GM19467 (cell line): ENCODE results near the gene SPDYE1.
A peak's percentile ranks its signal among the peaks of the same experiment; 100 is the strongest.
"Not testable (repeated sequence)": the region's sequence is repeated elsewhere in the genome, so short reads cannot be mapped to it uniquely, and the experiment has no call there.

ENCODE experiments used
- ATAC-seq: cut with Tn5 transposase; IDR thresholded peaks from one replicate; pipeline ENCODE4 v1.9.1; 2021; ENCODE audit warnings: mild to moderate bottlenecking, moderate library complexity; ENCODE audit not compliant: unreplicated experiment

SPDYE1 gene, protein sequence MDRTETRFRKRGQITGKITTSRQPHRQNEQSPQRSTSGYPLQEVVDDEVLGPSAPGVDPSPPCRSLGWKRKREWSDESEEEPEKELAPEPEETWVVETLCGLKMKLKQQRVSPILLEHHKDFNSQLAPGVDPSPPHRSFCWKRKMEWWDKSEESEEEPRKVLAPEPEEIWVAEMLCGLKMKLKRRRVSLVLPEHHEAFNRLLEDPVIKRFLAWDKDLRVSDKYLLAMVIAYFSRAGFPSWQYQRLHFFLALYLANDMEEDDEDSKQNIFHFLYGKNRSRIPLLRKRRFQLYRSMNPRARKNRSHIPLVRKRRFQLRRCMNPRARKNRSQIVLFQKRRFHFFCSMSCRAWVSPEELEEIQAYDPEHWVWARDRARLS

GRCh38 chr7:43997532-43997931 is at the start of gene SPDYE1:
Gene SPDYE1 (plus strand): TSS chr7:43997897. CDS start chr7:43999950, 2,053 bp downstream.
- ATAC-seq, result not testable (repeated sequence)

- no peak for ATAC-seq
Measured at GRCh38 chr7:43952028-43952427, 45.7 kb upstream of the SPDYE1 start.

GRCh38 chr7:43953071-43953470 is 44.6 kb upstream of the SPDYE1 start:
- ATAC-seq, result no peak

DNA sequence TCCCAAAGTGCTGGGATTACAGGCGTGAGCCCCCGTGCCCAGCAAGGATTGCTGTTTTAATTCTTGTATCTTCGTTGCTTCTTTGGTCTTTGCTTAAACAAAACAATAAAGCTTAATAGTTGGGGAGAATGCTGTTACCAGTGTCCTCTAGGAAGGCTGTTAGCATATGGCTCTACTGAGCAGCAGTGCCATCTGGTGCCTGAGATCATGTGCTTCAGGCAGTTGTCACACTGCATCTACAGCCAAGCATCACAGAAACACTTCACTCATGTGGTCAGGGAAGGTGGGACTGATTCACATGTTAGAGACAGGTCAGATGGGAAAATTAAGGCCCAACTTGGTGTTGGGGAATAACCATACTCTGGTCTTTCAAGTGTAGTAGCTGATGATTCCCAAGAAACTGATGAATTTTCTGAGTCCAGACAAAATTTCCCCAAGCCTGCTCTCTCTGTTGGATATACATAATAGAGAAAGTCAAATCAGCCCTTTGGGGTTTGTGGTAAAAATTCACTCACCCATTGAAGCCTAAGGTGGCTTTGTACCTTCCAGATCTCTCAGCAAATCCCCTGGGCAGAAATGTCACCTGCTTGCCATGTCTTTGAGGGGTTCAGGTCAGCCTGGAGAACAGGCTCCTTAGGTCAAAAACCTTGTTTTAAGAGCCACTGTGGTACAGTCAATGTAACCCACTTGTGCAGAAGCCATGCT is 43.0 kb upstream of the SPDYE1 start:
- ATAC-seq, result no peak

DNA sequence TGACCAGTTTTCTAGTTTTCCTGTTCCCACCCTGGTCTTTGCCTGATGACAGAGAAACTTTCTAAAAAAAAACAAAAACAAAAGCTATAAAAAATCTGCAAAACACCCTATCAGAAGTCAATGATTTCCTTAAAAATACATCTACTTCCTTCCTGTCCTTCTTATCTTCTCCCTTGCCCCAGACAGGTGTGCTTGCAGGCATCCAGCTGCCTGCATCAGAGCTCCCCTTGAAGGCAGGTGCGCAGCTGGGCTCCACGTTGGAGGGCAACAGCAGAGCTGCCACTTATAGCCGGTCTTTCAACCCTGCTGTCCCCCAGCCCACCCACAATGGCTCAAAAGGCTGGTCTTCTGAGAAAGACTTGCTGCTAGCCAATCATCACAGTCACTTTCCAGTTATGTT is 41.7 kb upstream of the SPDYE1 start:
- ATAC-seq, result no peak

GRCh38 chr7:43960933-43961332 is 36.8 kb upstream of the SPDYE1 start:
- ATAC-seq, result no peak

DNA sequence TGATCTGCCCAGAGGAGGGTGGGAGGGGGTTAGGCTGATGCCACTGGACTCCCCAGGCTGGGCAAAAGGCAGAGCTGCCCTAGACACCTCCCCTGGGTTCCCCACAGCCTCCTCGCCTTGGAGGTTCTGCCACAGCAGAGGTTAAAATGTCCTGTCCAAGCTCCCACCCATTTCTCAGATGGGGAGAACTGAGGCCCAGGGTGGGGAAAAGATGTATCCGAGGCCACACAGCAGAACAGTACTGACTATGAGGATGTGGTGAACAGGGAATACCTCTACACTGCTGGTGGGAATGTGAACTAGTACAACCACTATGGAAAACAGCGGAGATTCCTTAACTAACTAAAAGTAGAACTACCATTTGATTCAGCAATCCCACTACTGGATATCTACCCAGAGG is 31.3 kb upstream of the SPDYE1 start:
- not testable (repeated sequence) for ATAC-seq

- ATAC-seq, result not testable (repeated sequence)
Measured at GRCh38 chr7:43968172-43969040, 29.3 kb upstream of the SPDYE1 start.

GRCh38 chr7:43969586-43969985 is 28.1 kb upstream of the SPDYE1 start:
- not testable (repeated sequence) for ATAC-seq

DNA sequence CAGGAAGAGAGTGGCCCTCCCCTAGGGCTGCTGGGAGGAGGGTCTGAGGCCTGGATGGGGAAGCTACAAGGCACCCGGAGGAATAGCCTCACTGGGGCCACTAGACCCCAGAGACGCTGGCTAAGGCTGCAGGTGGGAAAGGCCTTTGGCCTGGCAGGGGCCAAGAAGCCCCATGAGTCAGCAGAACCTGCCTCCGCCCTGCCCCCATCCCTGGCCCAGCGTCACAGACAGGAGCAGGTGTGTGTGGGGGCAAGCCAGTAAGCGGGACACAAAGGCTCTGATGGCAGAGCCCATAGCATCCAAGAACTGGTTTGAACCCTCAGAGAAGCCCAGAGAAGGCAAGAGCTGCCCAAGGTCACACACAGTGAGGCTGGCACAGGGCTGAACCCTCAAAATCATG is 27.0 kb upstream of the SPDYE1 start:
- not testable (repeated sequence) for ATAC-seq

- not testable (repeated sequence) for ATAC-seq
Measured at GRCh38 chr7:43974033-43974573, 23.6 kb upstream of the SPDYE1 start.

- not testable (repeated sequence) for ATAC-seq
Measured at GRCh38 chr7:43974725-43975482, 22.8 kb upstream of the SPDYE1 start.

- ATAC-seq, result no peak
Measured at GRCh38 chr7:43977525-43977924, 20.2 kb upstream of the SPDYE1 start.

DNA sequence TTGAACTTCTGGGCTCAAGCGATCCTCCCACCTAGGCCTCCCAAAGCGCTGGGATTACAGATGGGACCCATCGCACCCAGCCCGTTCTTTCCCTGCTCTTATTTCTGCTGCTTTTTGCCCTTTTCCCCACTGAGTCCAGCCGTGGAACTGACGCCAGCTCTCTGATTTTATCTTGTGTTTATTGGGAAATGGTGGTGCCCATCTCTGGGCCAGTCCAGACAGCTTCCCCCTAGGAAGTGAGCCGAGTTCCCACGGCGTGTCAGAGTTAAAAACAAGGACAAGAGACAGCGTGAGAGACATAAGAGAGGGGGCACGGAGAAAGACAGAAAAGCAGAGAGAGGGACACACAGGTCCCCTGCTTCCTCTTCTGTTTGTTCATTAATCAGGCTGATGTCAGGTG is 19.6 kb upstream of the SPDYE1 start:
- not testable (repeated sequence) for ATAC-seq

GRCh38 chr7:43982848-43983247 is 14.8 kb upstream of the SPDYE1 start:
- not testable (repeated sequence) for ATAC-seq

- not testable (repeated sequence) for ATAC-seq
Measured at GRCh38 chr7:43983736-43984135, 14.0 kb upstream of the SPDYE1 start.

DNA sequence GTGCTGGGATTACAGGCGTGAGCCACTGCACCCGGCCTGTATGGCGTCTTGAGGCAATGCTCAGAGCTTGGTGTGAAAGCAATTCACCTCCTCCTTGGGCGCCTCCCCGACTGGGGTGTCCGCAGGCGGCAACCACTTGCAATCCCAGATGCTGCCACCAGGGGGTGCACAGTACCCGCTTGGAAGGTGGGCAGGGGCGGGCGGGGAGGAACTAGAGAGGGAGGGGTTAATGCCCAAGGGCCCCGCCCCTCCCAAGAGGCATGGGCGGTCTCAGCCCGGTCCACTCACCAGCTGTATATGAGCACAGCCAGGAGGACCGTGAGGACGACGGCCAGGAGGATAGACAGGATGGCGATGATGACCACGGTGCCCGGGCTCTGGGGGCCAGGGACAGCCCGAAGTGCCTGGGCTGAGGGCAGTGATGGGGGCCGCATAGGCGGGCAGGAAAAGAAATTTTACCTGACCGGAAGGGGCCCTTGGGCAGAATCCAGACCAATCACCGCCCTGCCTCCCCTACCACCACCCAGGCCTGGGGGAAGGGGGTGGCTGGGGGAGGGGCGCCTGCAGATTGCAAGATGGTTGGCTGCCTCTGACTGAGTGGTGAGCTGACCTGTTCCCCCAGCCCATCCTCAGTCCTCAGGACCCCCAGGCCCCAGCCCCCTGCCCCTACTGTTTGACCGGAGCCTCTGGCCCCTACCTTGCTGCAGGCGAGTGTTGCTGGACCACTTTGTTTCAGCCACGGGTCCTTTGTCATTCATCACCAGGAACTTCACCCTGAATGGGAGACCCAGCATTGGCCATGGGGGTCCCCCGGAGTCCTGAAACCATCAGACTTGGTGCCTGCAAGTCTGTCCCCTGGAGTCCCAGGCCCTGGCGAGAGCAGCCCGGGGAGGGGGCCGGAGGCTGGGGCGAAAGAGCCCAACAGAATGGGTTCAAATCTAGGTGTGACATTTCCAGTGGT is 11.5 kb upstream of the SPDYE1 start:
- ATAC-seq, result peak; percentile 77

DNA sequence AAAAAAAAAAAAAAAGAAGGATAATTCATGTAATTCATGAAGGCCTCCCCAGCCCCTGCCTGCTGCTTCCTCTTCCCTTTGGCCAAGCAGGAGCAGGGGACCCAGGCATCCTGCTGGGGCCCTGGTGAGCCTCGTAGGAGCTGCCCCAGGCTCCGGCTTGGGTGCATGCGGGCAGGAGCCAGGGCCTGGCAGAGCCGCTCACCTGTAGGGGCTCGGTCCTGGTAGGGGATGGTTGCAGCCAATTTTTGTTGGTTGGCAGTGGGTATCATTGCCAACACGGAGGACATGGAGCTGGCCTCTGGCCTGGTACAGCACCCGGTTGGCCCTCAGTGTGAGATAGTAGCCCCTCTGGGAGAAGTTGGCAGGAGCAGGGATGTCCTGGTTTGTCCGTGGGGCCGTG is 10.2 kb upstream of the SPDYE1 start:
- not testable (repeated sequence) for ATAC-seq

DNA sequence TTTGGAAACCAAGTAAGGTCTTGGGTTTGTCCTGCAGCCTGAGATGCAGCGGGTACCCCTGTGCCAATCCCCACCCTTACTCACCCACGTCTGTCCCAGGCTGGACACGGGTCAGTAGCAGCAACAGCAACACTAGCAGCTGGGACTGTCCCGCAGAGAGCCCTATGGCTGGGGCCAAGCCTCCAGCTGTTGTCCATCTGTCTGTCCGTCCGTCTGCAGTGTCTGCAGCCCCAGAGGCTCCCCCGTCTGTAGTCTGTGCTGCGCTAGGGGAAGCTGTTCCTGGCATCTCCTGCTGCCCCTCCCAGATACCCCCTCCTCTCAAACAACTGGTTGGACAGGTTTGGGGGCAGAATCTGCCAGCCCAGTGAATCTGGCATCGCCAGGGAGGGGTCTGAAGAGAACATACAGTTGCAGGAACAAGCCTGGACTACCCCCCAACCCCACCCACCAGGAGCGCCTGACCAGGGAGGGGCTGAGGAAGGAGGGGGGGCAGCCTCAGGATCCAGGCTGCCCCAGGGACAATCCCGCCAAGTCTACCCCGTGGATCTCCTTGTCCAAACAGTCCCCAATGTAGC is 7.6 kb upstream of the SPDYE1 start:
- ATAC-seq, result not testable (repeated sequence)
